ENCODE data around the gene CD83.

DNA sequence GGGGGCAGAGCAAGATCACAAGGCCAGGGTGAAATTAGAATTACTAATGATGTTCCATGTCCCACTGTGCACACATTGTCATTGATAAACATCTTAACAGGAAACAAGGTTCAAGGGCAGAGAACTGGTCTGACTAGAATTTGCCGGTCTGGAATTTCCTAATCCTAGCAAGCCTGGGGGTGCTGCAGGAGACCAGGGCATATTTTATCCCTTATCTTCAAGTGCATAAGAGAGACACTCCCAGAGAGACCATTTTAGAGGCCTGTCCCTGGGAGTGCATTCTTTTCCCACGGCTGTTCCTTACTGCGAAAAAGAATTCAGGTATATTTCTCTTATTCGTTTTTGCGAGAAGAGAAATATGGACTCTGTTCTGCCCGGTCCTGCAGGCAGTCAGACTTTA lies 41.5 kb downstream of the CD83 start:
- no peak for TF ChIP-seq MAFK (IDR thresholded peaks at IDR 0.05; ENCODE audit: low read depth, low read length)
- TF ChIP-seq USF2 (IDR thresholded peaks at IDR 0.05; ENCODE audit: low read depth, low read length) = no peak
- TF ChIP-seq, protein P1, sequence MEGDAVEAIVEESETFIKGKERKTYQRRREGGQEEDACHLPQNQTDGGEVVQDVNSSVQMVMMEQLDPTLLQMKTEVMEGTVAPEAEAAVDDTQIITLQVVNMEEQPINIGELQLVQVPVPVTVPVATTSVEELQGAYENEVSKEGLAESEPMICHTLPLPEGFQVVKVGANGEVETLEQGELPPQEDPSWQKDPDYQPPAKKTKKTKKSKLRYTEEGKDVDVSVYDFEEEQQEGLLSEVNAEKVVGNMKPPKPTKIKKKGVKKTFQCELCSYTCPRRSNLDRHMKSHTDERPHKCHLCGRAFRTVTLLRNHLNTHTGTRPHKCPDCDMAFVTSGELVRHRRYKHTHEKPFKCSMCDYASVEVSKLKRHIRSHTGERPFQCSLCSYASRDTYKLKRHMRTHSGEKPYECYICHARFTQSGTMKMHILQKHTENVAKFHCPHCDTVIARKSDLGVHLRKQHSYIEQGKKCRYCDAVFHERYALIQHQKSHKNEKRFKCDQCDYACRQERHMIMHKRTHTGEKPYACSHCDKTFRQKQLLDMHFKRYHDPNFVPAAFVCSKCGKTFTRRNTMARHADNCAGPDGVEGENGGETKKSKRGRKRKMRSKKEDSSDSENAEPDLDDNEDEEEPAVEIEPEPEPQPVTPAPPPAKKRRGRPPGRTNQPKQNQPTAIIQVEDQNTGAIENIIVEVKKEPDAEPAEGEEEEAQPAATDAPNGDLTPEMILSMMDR (conservative IDR thresholded peaks at IDR 0.05; ENCODE audit: low read depth, low read length) = no peak
- TF ChIP-seq POLR2A (IDR thresholded peaks at IDR 0.05; ENCODE audit: low read depth, low read length) = no peak

Measured in IMR-90 (cell line).